BLaER1 treated with 17β-estradiol and CSF1 and Interleukin-3, amounts not matched to agents 10 nM and 100 nM (cell line): Measurements from ENCODE around the gene ZMIZ1.
A peak's percentile ranks its signal among the peaks of the same experiment; 100 is the strongest.

Experiments
- H3K27ac ChIP-seq, 11 experiments: shearing (Covaris generic); formaldehyde crosslinking; 2 replicates each; pipeline ENCODE4 v1.8.1; 2022
- H3K27me3 ChIP-seq, 11 experiments: shearing (Covaris generic); formaldehyde crosslinking; 2 replicates each; pipeline ENCODE4 v1.8.1; 2022
- H3K36me3 ChIP-seq, 11 experiments: shearing (Covaris generic); formaldehyde crosslinking; 2 replicates each; pipeline ENCODE4 v1.8.1; 2022
- H3K4me1 ChIP-seq, 10 experiments: shearing (Covaris generic); formaldehyde crosslinking; 2 replicates each; pipeline ENCODE4 v1.8.1; 2022
- H3K4me2 ChIP-seq, 11 experiments: shearing (Covaris generic); formaldehyde crosslinking; 2 replicates each; pipeline ENCODE4 v1.8.1; 2022
- H3K4me3 ChIP-seq, 10 experiments: shearing (Covaris generic); formaldehyde crosslinking; 2 replicates each; pipeline ENCODE4 v1.8.1; 2022
- H3K9ac ChIP-seq, 11 experiments: shearing (Covaris generic); formaldehyde crosslinking; 2 replicates each; pipeline ENCODE4 v1.8.1; 2022
- H3K9me3 ChIP-seq, 11 experiments: shearing (Covaris generic); formaldehyde crosslinking; replicated peaks in 1 of 11; 2 replicates each; pipeline ENCODE4 v1.8.1; 2022
- H4K20me1 ChIP-seq, 11 experiments: shearing (Covaris generic); formaldehyde crosslinking; 2 replicates each; pipeline ENCODE4 v1.8.1; 2022
- Cebpa-rat ChIP-seq, 11 experiments: shearing (Covaris generic); IDR thresholded peaks; 2 replicates each; pipeline ENCODE4 v1.8.1; 2022

ZMIZ1 gene

DNA sequence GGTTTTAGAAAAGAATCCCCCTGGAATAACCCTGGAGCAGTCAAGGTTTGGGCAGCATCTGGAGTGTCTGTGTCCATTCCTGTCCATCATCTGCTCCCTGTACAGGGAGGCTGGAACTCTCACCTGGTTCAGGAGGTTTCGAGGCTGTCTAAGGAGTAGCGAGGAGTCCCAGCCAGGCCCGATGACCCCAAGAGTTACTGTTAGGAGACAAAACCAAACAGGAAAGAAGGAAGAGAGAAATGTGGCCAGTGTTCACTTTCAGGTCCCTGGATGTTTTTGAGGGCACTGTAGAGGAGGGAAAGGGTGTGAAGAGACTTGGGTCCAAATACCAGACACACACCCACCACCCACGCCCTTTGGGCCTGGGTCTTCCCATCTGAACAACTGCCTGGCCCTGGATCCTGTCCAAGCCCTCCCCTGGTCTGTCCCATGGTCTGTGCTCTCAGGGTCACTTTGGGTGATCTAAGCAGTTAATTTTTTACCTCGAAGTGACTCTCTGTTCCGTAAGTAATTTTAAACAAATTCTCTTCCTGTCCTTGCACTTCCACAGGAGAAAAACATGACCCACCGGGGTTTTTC lies 117.1 kb downstream of the ZMIZ1 start:
- no peak overlapping the region for H3K27ac ChIP-seq
- TF ChIP-seq Cebpa-rat (IDR thresholded peaks at IDR 0.05) = no peak
- peak overlapping the region in 5 of 11 experiments; percentile 1 to 24 (median 10); a peak in 4 of 22 replicates for H3K9ac ChIP-seq
- H3K27me3 ChIP-seq = no peaks in the 10 kb centered on the region
- H3K4me1 ChIP-seq = peaks cover 89 to 100% (median 95%) of the 10 kb centered on the region in 10 experiments
- H4K20me1 ChIP-seq = peaks cover 89 to 100% (median 98%) of the 10 kb centered on the region in 11 experiments
- H3K4me3 ChIP-seq = no peak overlapping the region
- H3K9me3 ChIP-seq = peaks cover 0 to 4% (median under 1%) of the 10 kb centered on the region in 11 experiments; a peak in 5 of 22 replicates
- peak overlapping the region in 9 of 11 experiments; percentile 8 to 98 (median 39); a peak in 13 of 22 replicates for H3K4me2 ChIP-seq
- peaks cover 34 to 92% (median 75%) of the 10 kb centered on the region in 11 experiments; a peak in 21 of 22 replicates for H3K36me3 ChIP-seq

DNA sequence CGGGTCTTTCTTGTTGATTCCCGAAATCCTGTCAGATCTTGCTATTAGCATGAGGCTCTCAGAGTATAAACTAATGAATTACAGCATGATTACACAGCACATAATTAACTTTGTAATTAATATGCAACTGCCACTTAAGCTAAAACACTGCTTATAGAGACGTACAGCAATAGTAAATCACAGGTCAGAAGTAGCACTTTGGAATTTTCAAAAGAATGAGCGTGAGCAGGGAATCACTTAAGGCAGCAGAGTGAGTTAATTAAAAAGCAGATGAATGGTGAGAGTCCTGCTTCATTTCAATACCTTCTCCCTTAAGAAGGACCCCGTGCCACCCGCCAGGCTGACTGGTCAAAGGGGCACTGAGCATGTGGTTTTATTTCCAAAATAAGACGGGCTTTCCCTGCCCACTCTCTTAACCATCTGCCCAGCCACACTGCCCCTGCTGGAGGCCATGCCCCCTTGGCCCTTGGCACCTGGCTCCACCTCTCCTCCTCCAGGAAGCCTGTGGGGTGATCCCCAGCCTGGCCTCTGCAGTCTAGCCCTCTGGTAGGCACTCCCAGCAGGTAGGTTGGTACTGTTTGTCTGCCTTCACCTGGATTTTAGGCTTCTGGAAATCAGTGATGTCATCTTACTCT lies 117.8 kb downstream of the ZMIZ1 start:
- Histone ChIP-seq H3K36me3 (peaks cover 34 to 99% (median 82%) of the 10 kb centered on the region in 11 experiments; a peak in 21 of 22 replicates), H4K20me1 (peaks cover 89 to 100% (median 98%) of the 10 kb centered on the region in 11 experiments), H3K4me2 (peak overlapping the region in 7 of 11 experiments; percentile 19 to 98 (median 56); a peak in 6 of 22 replicates), H3K4me3 (no peak overlapping the region), H3K27ac (no peak overlapping the region), H3K4me1 (peaks cover 89 to 100% (median 95%) of the 10 kb centered on the region in 10 experiments), H3K9me3 (peaks cover 0 to 12% (median 8%) of the 10 kb centered on the region in 11 experiments; a peak in 10 of 22 replicates), H3K9ac (peak overlapping the region in 4 of 11 experiments; percentile 1 to 14 (median 8); a peak in 2 of 22 replicates), H3K27me3 (no peaks in the 10 kb centered on the region)
- no peak for TF ChIP-seq Cebpa-rat (IDR thresholded peaks at IDR 0.05)

DNA sequence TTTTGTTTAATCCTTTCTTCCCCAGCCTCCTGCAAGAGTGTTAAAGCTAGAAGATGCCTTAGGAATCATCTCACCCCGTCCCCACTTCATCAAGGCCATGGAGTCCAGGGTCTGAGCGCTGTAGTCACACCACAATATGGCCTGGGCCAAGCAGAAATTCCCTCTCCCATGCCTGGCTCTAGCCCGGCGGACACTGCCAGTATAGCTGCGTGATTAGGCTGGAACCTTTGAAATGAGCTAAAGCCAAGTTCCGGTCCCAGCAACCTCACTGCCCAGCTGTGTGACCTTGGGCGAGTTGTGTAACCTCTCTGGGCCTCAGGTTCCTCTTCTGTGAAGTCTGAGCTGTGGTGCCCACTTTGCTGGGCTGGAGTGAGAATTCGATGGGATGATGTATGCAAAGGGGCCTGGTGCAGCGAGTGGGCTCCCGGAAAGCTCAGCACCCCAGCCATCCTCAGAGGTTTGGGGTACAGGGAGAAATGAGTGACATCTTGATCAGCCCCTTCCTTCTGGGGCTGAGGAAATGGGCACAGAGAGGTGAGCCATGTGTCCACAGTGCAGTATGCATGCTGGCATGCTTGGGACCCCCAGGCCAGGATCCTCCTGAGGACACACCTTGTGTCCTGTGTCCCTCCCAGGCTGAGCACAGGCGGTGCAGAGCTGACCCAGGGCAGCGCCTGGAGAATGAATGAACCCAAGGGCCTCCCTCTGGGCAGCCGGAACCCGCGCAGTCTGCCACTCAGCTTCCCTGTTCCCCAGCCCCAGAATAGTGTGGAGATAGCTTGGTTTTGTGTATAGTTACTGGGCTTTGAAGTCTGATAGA lies 118.6 kb downstream of the ZMIZ1 start:
- H3K9ac ChIP-seq = peak overlapping the region in 2 of 11 experiments; percentile 14 to 30; a peak in 1 of 22 replicates
- H3K27ac ChIP-seq = no peak overlapping the region
- peaks cover 34 to 98% (median 81%) of the 10 kb centered on the region in 11 experiments; a peak in 21 of 22 replicates for H3K36me3 ChIP-seq
- peaks cover 89 to 100% (median 95%) of the 10 kb centered on the region in 10 experiments for H3K4me1 ChIP-seq
- 0 out of 22 replicates have a peak, but pooled peaks of 1 of the 11 experiments have one; percentile 21 for TF ChIP-seq Cebpa-rat (IDR thresholded peaks at IDR 0.05)
- H3K4me3 ChIP-seq = no peak overlapping the region
- H3K9me3 ChIP-seq = peaks cover 0 to 15% (median 10%) of the 10 kb centered on the region in 11 experiments; a peak in 10 of 22 replicates
- H3K4me2 ChIP-seq = peak overlapping the region in 6 of 11 experiments; percentile 6 to 93 (median 23); a peak in 7 of 22 replicates
- H3K27me3 ChIP-seq = no peaks in the 10 kb centered on the region
- peaks cover 89 to 100% (median 98%) of the 10 kb centered on the region in 11 experiments for H4K20me1 ChIP-seq

DNA sequence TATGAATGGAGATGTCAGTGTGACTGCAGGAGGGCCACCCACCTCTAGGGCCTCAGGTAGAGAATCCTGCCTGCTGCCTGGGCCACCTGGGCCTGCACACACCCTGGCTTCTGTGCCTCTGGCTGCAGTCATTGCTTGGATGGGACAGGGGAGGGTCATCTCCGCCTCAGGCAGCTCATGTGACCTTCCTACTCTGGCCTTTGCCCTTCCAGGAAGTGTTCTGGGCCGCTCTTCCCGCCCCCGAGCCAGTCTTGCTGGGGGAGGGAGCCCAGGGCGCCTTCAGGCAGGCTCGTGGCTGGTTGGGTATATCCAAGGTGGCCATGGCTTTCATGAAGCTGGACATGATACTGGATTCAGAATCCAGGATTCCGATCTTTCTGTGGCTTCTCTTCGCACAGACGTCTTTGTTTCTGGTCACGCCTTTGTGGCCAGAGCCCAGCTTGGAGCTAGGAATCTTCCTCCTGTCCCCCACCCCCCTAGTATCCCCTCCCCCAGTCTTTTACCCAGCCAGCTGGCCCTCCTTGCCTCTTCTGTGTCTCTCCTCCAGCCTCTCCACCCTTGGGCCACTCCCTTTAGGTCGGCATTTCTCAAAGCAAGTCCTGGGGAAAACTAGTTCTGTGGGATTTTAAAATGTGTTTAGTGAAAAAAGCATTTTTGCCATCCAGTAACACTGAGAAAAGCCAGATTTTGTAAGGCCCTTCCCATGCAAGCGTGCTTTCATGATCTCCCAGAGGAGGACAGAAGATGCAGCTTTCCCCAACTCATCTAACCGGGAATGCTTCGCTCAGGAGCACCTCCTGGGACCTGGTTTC lies 119.6 kb downstream of the ZMIZ1 start:
- TF ChIP-seq Cebpa-rat (IDR thresholded peaks at IDR 0.05) = no peak

DNA sequence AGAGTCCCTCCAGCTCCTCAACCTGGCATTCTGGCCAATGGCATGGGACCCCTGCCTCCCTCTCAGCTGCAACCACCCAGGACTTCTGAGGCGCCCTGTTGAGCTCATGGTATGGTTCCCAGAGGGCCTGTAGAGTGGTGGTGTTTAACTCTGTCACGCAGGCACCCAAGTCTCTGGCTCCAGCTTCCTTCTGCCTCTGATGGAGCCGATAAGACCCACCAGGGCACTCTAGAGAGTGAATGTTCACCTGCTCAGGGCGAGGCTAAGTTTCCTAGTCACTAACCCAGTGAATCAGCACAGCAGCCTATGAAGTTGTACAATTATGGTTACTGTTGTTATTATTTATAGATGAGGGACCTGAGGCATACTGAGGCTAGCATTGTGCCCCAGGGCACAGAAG lies 120.4 kb downstream of the ZMIZ1 start:
- H3K9ac ChIP-seq = peak overlapping the region in 2 of 11 experiments; percentile 22 to 39; a peak in 2 of 22 replicates
- H3K4me1 ChIP-seq = peaks cover 89 to 100% (median 95%) of the 10 kb centered on the region in 10 experiments
- H3K27ac ChIP-seq = no peak overlapping the region
- H4K20me1 ChIP-seq = peaks cover 89 to 100% (median 98%) of the 10 kb centered on the region in 11 experiments
- TF ChIP-seq Cebpa-rat (IDR thresholded peaks at IDR 0.05) = no peak
- no peak overlapping the region for H3K4me3 ChIP-seq
- H3K4me2 ChIP-seq = peak overlapping the region in 9 of 11 experiments; percentile 23 to 92 (median 82); a peak in 11 of 22 replicates
- H3K9me3 ChIP-seq = peaks cover 0 to 15% (median 10%) of the 10 kb centered on the region in 11 experiments; a peak in 10 of 22 replicates
- no peaks in the 10 kb centered on the region for H3K27me3 ChIP-seq
- peaks cover 26 to 87% (median 63%) of the 10 kb centered on the region in 11 experiments; a peak in 21 of 22 replicates for H3K36me3 ChIP-seq

More for the DNA sequence above, 119.6 kb downstream of the ZMIZ1 start:
- peak overlapping the region in 1 of 11 experiments; percentile 39; a peak in 1 of 22 replicates for H3K9ac ChIP-seq
- H3K27me3 ChIP-seq = no peaks in the 10 kb centered on the region
- H4K20me1 ChIP-seq = peaks cover 89 to 100% (median 98%) of the 10 kb centered on the region in 11 experiments
- no peak overlapping the region for H3K4me3 ChIP-seq
- H3K4me2 ChIP-seq = peak overlapping the region in 7 of 11 experiments; percentile 12 to 93 (median 71); a peak in 8 of 22 replicates
- H3K36me3 ChIP-seq = peaks cover 26 to 93% (median 70%) of the 10 kb centered on the region in 11 experiments; a peak in 21 of 22 replicates
- H3K4me1 ChIP-seq = peaks cover 89 to 100% (median 95%) of the 10 kb centered on the region in 10 experiments
- H3K9me3 ChIP-seq = peaks cover 0 to 15% (median 10%) of the 10 kb centered on the region in 11 experiments; a peak in 10 of 22 replicates
- no peak overlapping the region for H3K27ac ChIP-seq

DNA sequence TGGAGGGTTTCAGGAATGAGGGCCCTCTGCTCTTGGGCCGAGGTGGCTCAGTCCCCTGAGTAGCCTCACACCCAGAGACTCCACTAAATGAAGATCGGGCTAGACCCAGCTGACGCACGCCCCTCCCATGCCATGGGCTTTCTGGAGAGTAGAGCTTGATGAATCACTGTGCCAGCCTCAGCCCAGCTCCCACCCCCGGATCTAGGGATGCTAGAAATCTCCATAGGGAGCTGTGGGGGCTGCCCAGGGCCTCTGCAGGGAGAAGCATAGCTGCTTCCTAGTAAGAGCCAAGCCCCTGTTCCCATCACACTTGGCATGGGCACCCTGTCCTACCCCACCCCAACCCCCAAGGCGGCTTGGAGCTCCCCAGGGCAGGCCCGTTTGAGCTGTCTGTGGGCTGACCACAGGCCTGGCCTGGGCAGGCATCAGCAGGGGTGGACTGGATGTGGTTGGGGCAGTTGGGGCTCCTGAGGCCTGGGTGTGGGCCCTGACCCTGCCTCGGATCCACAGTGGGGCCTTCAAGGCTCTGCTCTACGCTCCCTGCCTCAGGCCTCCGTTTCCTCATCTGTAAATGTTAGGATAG lies 121.2 kb downstream of the ZMIZ1 start:
- H3K4me3 ChIP-seq = no peak overlapping the region
- TF ChIP-seq Cebpa-rat (IDR thresholded peaks at IDR 0.05) = no peak
- peaks cover 0 to 15% (median 10%) of the 10 kb centered on the region in 11 experiments; a peak in 10 of 22 replicates for H3K9me3 ChIP-seq
- peaks cover 25 to 80% (median 56%) of the 10 kb centered on the region in 11 experiments; a peak in 21 of 22 replicates for H3K36me3 ChIP-seq
- peak overlapping the region in 2 of 11 experiments; percentile 22 to 44; a peak in 2 of 22 replicates for H3K9ac ChIP-seq
- H3K4me2 ChIP-seq = peak overlapping the region; percentile 10 to 92 (median 75); a peak in 17 of 22 replicates
- H3K4me1 ChIP-seq = peaks cover 89 to 100% (median 95%) of the 10 kb centered on the region in 10 experiments
- no peaks in the 10 kb centered on the region for H3K27me3 ChIP-seq
- no peak overlapping the region for H3K27ac ChIP-seq
- H4K20me1 ChIP-seq = peaks cover 89 to 100% (median 98%) of the 10 kb centered on the region in 11 experiments

DNA sequence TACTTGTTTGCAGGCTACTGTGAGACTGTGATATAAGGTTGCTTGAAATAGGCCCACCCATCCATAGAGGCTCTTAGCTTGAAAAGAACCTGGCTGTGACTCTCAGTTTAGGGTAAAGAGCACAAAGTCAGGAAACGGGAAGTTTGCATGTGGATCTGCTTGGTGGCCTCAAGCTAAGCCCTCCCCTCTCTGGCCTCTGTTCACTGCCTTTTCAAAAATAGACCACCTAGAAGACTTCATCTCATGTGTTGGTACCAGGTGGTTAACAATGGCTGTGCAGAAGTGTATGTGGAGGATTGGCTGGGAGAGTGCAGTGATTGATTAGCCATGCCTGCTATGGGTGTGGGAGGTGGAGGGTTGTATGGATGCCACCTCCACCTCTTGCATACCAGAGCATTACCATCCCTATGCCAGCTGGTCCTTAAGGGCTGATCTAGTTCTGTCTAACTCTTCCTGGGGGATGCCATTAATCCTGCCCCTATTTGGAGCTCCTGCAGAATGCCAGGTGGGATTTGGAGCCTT lies 122.0 kb downstream of the ZMIZ1 start:
- Histone ChIP-seq H3K9ac (no peak overlapping the region), H3K4me1 (peaks cover 89 to 96% (median 95%) of the 10 kb centered on the region in 10 experiments), H3K27ac (no peak overlapping the region), H3K27me3 (no peaks in the 10 kb centered on the region), H3K4me2 (peak overlapping the region; percentile 45 to 92 (median 80); a peak in 21 of 22 replicates), H3K9me3 (peaks cover 0 to 15% (median 10%) of the 10 kb centered on the region in 11 experiments; a peak in 10 of 22 replicates), H4K20me1 (peaks cover 89 to 100% (median 98%) of the 10 kb centered on the region in 11 experiments), H3K36me3 (peaks cover 20 to 74% (median 49%) of the 10 kb centered on the region in 11 experiments; a peak in 21 of 22 replicates), H3K4me3 (no peak overlapping the region)
- no peak for TF ChIP-seq Cebpa-rat (IDR thresholded peaks at IDR 0.05)
